CD4-positive, alpha-beta T cell (primary cell): ENCODE results near the gene PER1. TPM values are rescaled to one million over a fixed set of nuclear protein-coding genes. Genes with fewer than 3 reads are reported as not detected.

ENCODE experiments used
- ATAC-seq: fragments of 200-7000 bp; cut with Tn5 transposase; one replicate; pipeline ENCODE4 v1.10.0; 2022; ENCODE audit warnings: mild to moderate bottlenecking; ENCODE audit not compliant: poor library complexity
- CTCF ChIA-PET: fragments of 350-600 bp; sonication (Branson Sonifier 250); formaldehyde crosslinking; loops from one replicate; lab custom pipeline; 2021; ENCODE audit warnings: antibody characterized with exemption, inconsistent platforms; lab: Charles Lee
- POLR2A ChIA-PET: fragments of 350-600 bp; sonication (Branson Sonifier 250); formaldehyde crosslinking; loops from one replicate; lab custom pipeline; 2021; ENCODE audit warnings: antibody characterized with exemption, inconsistent platforms; lab: Charles Lee
- DNase-seq, 14 experiments: peaks; one replicate each; pipeline ENCODE4 v3.0.0-alpha.2; 2013 to 2020; ENCODE audit warnings: mixed read lengths in 2 of 14
- H3K27ac ChIP-seq, 2 donors: one replicate each; pipeline versions ENCODE4 v1.5.1 to v1.7.0; 2013; ENCODE audit warnings: low read length in 2 of 2, low read depth in 1 of 2, mild to moderate bottlenecking in 1 of 2
- H3K27me3 ChIP-seq, 2 experiments: 1 replicate in 1 of 2; 2 replicates in 1 of 2; pipeline versions ENCODE4 v1.6.1 to v1.7.0; 2013; ENCODE audit warnings: low read length in 2 of 2, control low read depth in 1 of 2, mild to moderate bottlenecking in 1 of 2, moderate library complexity in 1 of 2; ENCODE audit not compliant: insufficient read depth in 2 of 2, control insufficient read depth in 1 of 2
- H3K36me3 ChIP-seq: one replicate; pipeline ENCODE4 v1.6.1; 2013; ENCODE audit warnings: low read length, control low read depth; ENCODE audit not compliant: insufficient read depth
- H3K4me1 ChIP-seq: one replicate; pipeline ENCODE4 v1.6.1; 2013; ENCODE audit warnings: low read length, control low read depth; ENCODE audit not compliant: insufficient read depth
- H3K4me3 ChIP-seq: one replicate; pipeline ENCODE4 v1.5.1; 2013; ENCODE audit warnings: mild to moderate bottlenecking, low read length, moderate library complexity
- H3K9me3 ChIP-seq, 2 experiments: 1 replicate in 1 of 2; 2 replicates in 1 of 2; pipeline versions ENCODE4 v1.6.1 to v1.7.0; 2013; ENCODE audit warnings: low read length in 2 of 2, mild to moderate bottlenecking in 2 of 2, control low read depth in 1 of 2, moderate library complexity in 1 of 2; ENCODE audit not compliant: control insufficient read depth in 1 of 2, insufficient read depth in 1 of 2
- H3K27ac Mint-ChIP-seq: one replicate; pipeline ENCODE4 v1.8.0; 2020; ENCODE audit warnings: mixed read lengths
- H3K27me3 Mint-ChIP-seq: one replicate; pipeline ENCODE4 v1.8.0; 2021; ENCODE audit warnings: mixed read lengths
- H3K36me3 Mint-ChIP-seq: one replicate; pipeline ENCODE4 v1.8.0; 2021; ENCODE audit warnings: low read depth, mixed read lengths
- H3K4me1 Mint-ChIP-seq: one replicate; pipeline ENCODE4 v1.8.0; 2021; ENCODE audit warnings: low read depth, mixed read lengths
- H3K4me3 Mint-ChIP-seq: one replicate; pipeline ENCODE4 v1.8.0; 2020; ENCODE audit warnings: mild to moderate bottlenecking, mixed read lengths
- H3K9me3 Mint-ChIP-seq: one replicate; pipeline ENCODE4 v1.8.0; 2020; ENCODE audit warnings: mixed read lengths
- CTCF ChIP-seq: fragments of 200-600 bp; IDR thresholded peaks from one replicate; pipeline ENCODE4 v1.8.0; 2022; ENCODE audit warnings: antibody characterized with exemption, mild to moderate bottlenecking
- intact Hi-C, 2 experiments: fragments of 100-400 bp; cut with DNase I in 1 of 2; cut with micrococcal nuclease in 1 of 2; formaldehyde crosslinking; loops; one replicate each; pipeline versions ENCODE4 v1.15.1 to v1.9.0; 2023 to 2025; cut with DNase I, micrococcal nuclease
- total RNA-seq, 174 experiments: library from RNA in 2 of 174; stranded (reverse) in 2 of 174; gene quantifications; one replicate each; pipeline ENCODE4 v1.2.3 and lab custom pipeline; 2021 to 2026

Gene PER1
- total RNA-seq, 2 experiments from 2014 or later = 1,723 to 1,794 TPM

DNA sequence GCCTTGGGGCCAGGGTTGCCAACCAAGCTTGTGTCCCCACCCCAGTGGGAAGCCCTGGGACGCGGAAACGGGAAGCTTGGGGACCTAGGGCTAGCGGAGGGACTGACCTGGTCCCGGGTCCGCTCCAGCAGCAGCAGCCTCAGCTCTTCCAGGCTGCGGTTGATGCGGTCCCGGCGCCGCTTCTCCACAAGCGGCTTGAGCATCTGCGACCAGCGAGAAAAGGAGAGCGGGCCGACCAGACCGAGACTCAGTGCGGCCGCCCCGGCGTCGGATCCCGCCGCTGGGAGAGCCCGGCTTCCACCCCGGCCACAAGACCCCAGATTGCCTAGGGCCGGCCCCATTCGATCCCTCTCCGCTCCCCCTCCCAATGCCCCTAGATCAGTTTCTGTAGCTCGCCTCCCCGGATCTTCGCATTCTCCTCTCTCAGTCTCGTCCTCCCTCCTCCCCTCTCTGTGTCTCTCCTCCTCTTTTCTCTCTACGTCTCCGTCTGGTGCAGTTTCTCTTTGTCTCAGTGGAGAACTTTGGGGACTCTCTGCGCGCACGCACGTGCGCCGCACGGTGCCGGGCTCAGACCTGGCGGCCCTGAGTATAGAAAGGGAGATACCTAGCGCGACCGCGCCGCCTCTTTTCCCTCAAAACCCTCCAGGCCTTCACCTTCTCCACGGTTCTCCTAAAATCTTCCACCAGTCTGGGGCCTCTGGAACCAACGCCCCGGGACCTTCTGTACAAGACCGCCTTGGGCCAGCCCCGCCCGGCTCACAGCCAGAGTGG lies 29.1 kb downstream of the PER1 start:
- DNase-seq = peak in 7 of 14 experiments; percentile 23 to 77 (median 45)
- peaks cover 79% of the 10 kb centered on the region for H3K4me1 Mint-ChIP-seq
- H3K4me3 ChIP-seq = peak overlapping the region; percentile 69
- H3K36me3 ChIP-seq = no peaks in the 10 kb centered on the region
- H3K4me3 Mint-ChIP-seq = peak overlapping the region; percentile 91
- ATAC-seq = no peak
- peaks cover 63% of the 10 kb centered on the region for H3K27me3 Mint-ChIP-seq
- no peak overlapping the region for H3K27ac ChIP-seq
- no peak for TF ChIP-seq CTCF
- H3K9me3 Mint-ChIP-seq = peaks cover 2% of the 10 kb centered on the region
- H3K9me3 ChIP-seq = peaks cover 0 to 9% of the 10 kb centered on the region in 2 experiments
- peaks cover 27 to 28% of the 10 kb centered on the region in 2 experiments for H3K27me3 ChIP-seq
- H3K27ac Mint-ChIP-seq = peak overlapping the region; percentile 79
- ChIA-PET POLR2A (interaction anchor here (1.0 to 9.8 kb wide), 12 partner anchors 13 to 437 kb away, joined by 3 to 161 read pairs (median 6); partner anchors contain the start of genes BORCS6, CTC1, PER1 and SLC25A35), CTCF (interaction anchor here (0.5 to 2.0 kb wide), 5 partner anchors 15 to 36 kb away, joined by 3 to 12 read pairs (median 3); no protein-coding TSS in a partner anchor)
- peaks cover 64% of the 10 kb centered on the region for H3K36me3 Mint-ChIP-seq
- intact Hi-C loops = loop anchor here (5.0 kb wide), 4 partner anchors 39 to 174 kb away; partner anchors contain the start of genes CTC1 (in 1 of the 2), PFAS (in 1 of the 2), SLC25A35 (in 1 of the 2) and VAMP2 (in 1 of the 2)
- H3K4me1 ChIP-seq = peaks cover 80% of the 10 kb centered on the region

DNA sequence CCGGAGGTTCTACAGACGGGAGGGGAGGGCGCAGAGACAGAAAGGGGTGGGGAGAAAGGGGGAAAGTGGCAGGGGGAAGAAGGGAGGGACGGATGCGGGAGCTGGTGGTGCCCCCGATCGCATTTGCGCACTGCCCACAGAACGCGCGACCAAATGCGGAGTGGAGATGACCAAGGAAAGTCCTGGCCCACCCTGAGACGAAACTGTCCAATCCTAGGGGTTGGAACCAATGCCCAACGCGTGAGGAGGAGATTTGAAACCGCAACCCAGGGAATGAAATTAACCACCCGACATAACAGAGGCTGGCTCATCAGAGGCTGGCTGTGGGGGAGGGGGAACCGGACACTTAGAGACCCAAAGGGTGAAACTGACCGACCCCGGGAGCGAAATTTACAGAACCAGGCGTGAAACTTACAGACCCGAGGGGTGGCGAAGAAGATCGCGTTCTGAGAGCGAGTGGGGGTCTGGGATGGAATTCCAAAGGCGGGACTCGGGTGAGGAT lies 29.7 kb downstream of the PER1 start:
- ChIA-PET CTCF (interaction anchor here (0.7 to 1.3 kb wide), 4 partner anchors 17 to 125 kb away, joined by 3 to 6 read pairs (median 3); partner anchors contain the start of gene CTC1), POLR2A (interaction anchor here (1.0 to 9.8 kb wide), 12 partner anchors 12 to 436 kb away, joined by 3 to 161 read pairs (median 6); partner anchors contain the start of genes BORCS6, CTC1, PER1 and SLC25A35)
- peaks cover 65% of the 10 kb centered on the region for H3K36me3 Mint-ChIP-seq
- peak overlapping the region; percentile 91 for H3K4me3 Mint-ChIP-seq
- DNase-seq (peak in 2 of 14 experiments; percentile 16 to 48), ATAC-seq (no peak)
- TF ChIP-seq CTCF = no peak
- peak overlapping the region; percentile 50 for H3K27ac Mint-ChIP-seq
- H3K27me3 Mint-ChIP-seq = peaks cover 64% of the 10 kb centered on the region
- H3K9me3 ChIP-seq = peaks cover 0 to 9% of the 10 kb centered on the region in 2 experiments
- H3K4me1 ChIP-seq = peaks cover 86% of the 10 kb centered on the region
- H3K4me1 Mint-ChIP-seq = peaks cover 85% of the 10 kb centered on the region
- H3K27ac ChIP-seq = no peak overlapping the region
- peak overlapping the region; percentile 69 for H3K4me3 ChIP-seq
- intact Hi-C loops = loop anchor here (5.0 kb wide), 4 partner anchors 40 to 175 kb away; partner anchors contain the start of genes CTC1 (in 1 of the 2), PFAS (in 1 of the 2), SLC25A35 (in 1 of the 2) and VAMP2 (in 1 of the 2)
- H3K9me3 Mint-ChIP-seq = peaks cover 2% of the 10 kb centered on the region
- H3K27me3 ChIP-seq = peaks cover 28 to 31% of the 10 kb centered on the region in 2 experiments
- no peaks in the 10 kb centered on the region for H3K36me3 ChIP-seq
